Activated naive CD8-positive, alpha-beta T cell treated with anti-CD3 and anti-CD28 coated beads, Interleukin-2, amount 50 U/mL, for 16 hours (primary cell): Measurements from ENCODE around the gene TALDO1.
"Not testable (repeated sequence)": the region's sequence is repeated elsewhere in the genome, so short reads cannot be mapped to it uniquely, and the experiment has no call there.

ENCODE experiments used
- DNase-seq: peaks from one replicate; pipeline ENCODE4 v3.0.0-alpha.2; 2020; ENCODE audit warnings: low read depth, low spot score

Gene TALDO1

DNA sequence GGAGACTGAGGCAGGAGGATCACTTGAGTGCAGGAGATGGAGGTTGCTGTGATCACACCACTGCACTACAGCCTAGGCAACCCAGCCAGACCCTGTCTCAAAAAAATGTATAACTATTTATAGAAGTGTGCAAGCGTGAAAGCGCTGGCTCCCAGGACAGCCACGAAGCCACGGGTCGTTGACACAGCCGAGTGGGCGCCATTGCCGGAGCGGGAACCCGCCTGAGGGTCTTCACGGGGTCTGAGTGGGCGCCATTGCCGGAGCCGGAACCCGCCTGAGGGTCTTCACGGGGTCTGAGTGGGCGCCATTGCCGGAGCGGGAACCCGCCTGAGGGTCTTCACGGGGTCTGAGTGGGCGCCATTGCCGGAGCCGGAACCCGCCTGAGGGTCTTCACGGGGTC is 12.7 kb upstream of the TALDO1 start:
- DNase-seq: not testable (repeated sequence)

DNA sequence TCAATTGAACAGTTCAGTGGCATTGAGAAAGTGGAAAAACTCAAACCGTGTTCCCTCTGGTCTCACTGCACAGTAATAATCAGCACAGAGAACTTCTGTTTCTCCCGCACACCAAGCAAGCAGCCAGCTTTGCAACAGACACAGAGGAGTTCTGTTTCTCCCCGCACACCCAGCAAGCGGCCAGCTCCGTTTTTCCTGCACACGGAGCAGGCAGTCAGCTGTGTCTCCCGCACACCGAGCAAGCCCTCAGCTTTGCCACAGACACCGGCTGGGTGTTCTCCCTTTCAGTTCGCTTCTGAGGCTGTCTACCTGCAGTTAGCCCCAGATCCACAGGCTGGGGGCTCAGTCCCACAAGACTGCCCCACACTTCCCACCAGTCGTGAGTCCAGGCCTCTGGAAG is 9.9 kb upstream of the TALDO1 start:
- DNase-seq: no peak

DNA sequence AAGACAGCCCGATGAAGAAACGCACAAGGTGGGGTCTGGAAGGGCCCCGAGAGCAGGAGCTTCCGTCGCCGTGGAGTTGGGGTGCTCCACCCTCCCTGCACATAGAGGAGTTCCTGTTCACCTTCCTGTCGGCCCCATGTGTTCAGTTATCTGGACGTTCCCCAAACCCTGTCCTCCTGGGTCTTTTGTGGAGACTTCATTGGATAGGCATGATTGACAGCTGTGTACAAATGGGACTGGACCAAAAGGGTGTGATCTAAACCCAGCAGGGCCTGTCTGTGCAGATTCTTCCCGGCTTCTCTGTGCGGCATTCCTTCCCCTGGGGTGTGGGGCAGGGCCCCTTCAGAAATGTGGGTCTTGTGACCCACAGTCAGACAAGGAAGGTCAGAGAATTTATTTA is 9.4 kb upstream of the TALDO1 start:
- not testable (repeated sequence) for DNase-seq

DNA sequence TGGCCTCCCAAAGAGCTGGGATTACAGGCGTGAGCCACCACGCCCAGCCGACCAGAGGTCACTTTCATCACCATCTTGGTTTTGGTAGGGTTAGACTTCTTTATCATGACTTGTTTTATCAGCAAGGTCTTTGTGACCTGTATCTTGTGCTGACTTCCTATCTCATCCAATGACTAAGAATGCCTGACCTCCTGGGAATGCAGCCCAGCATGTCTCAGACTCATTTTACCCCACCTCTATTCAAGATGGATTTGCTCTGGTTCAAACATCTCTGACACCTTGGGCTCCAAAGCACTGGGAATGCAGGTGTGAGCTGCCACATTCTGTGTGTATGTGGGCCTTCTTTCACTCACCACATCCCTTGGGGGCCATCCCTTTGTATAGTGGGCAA is 5.1 kb upstream of the TALDO1 start:
- DNase-seq: no peak

DNA sequence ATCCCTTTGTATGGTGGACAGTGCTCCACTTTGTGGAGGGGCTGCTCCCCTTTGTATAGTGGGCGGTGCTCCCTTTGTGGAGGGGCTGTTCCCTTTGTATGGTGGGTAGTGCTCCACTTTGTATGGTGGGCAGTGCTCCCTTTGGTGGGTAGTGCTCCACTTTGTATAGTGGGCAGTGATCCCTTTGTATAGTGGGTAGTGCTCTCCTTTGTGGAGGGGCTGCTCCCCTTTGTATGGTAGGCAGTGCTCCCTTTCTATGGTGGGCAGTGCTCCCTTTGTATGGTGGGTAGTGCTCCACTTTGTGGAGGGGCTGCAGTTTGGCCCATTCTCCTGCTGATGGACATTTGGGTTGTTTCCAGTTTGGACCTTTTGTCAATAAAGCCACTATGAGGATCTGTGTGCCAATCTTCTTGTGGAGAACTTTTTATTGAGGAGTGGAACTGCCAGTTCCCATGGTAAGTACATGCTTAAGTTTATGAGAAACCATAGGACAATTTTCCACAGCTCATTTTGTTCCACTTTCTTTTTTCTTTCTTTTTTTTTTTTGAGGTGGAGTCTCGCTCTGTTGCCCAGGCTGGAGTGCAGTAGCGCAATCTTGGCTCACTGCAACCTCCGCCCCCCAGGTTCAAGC is 4.6 kb upstream of the TALDO1 start:
- DNase-seq: no peak

DNA sequence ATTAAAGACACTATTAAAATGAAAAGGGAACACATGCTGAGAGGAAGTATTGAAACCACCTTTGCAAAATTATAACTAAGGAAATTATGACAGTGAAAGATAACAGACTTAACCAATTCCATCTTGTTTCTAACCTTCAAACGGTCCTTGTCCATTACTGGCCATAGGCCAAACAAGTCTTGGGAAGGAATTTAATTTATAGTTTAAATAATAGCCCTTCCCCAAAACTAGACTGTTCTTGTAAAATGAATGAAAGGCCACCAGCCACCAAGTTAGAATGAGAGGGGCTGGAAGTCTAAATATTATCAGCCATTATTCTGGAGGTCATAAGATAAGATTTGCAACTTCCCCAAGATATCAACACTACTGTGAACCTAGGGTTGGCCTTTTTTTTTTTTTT is 1.8 kb upstream of the TALDO1 start:
- no peak for DNase-seq

DNA sequence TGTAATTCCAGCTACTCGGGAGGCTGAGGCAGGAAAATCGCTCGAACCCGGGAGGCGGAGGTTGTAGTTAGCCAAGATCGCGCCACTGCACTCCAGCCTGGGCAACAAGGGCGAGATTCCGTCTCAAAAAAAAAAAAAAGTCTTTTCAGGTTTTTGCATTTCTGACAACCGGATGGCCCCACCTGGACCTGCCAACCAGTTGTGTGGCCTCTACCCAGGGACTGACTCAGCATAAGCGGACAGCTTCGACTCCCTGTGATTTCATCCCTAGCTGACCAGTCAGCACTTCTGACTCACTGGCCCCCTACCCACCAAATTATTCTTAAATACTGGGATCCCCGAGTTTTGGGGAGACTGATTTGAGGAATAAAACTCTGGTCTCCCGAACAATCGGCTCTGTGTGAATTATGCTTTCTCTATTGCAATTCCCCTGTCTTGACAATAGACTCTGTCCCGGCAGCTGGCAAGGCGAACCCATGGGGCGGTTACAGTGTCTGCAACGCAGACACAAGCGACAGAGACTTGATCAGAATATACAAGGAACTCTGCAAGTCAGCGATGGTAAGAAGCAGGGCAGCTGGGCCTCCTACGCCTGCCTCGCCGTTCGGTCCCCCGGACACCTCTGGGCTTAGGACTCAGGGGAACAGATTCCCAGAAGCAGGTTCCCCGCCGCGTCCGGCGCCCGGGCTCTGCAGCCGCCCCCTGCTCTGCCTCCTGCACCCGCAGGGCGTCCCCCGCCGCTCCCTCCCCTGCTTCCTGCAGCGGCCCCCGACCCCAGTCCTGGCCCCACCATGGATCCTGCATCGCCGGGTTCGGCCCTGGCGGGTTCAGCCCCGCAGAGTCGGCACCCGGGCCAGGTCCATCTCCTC is 741 bp upstream of the TALDO1 start:
- no peak for DNase-seq

DNA sequence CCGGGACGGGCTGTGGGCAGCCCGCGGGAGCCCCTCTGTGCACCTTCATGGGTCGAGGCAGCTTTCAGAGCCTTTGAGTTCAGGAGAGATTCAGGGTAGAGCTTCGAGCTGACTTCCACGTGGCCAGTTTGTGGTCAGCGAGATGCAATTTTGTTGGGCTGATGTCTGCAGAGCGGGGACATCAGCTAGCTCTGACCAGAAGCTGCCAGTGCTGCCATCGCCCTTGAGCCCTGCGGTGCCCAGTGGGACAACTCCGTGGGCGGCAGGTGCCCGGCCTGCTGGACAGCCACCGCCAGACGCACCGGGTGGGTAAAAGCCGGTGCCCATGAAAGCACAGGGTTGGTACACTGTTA is 719 bp downstream of the TALDO1 start:
- DNase-seq: no peak

DNA sequence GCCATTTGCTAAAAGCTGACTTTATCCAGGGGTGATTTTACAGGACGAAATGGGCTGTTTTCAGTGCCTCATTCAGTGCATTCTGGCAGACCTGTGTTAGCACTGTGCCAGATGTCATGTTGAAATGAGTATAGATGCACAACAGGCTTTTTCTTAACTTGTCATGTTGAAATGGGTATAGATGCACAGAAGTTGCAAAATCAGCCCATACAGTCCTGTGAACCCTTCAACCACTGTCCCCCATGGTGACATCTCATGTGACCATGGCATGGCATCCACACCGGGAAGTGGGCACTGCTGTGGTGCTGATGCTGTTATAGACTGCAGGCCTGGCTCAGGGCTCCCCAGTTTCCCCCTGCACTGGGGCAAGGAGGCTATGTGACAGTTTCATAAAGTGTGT is 2.5 kb downstream of the TALDO1 start:
- no peak for DNase-seq

DNA sequence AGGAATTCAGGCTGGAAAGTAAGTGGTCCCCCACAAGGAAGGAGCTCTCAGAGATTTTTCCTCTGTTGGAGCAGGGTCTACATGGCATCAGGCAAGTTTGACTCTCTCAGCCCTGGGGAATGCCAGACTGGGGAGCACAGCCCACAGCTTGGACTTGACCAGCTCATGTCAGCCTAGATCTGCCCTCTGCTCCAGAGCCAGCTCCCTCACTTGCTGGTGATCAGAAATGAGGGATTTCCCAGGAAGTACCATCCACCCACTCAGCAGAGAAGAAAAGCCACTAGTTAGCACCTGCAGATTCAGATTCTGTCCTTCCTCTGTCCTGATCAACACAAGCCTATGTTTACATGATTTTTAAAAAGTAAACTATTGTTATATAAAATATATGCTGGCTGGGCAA is 13.0 kb downstream of the TALDO1 start:
- DNase-seq: no peak

DNA sequence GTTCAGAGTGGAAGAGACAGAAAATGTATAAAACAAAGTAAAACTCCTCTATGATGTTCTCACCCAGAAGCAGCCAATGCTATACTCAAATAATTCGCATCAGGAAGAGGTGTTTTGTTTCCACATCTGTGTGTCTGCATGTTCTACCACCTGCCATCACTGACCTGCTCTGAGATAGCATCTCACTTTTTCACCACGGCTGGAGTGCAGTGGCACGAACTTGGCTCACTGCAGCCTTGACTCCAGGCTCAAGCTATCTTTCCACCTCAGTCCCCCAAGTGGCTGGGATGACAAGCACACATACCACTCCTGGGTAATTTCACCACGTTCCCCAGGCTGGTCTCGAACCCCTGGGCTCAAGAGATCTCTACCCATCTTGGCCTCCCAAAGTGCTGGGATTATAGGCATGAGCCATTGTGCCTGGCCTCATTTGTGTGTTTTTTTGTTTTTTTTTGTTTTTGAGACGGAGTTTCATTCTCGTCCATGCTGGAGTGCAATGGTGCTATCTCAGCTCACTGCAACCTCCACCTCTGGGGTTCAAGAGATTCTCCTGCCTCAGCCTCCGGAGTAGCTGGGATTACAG is 14.4 kb downstream of the TALDO1 start:
- no peak for DNase-seq

DNA sequence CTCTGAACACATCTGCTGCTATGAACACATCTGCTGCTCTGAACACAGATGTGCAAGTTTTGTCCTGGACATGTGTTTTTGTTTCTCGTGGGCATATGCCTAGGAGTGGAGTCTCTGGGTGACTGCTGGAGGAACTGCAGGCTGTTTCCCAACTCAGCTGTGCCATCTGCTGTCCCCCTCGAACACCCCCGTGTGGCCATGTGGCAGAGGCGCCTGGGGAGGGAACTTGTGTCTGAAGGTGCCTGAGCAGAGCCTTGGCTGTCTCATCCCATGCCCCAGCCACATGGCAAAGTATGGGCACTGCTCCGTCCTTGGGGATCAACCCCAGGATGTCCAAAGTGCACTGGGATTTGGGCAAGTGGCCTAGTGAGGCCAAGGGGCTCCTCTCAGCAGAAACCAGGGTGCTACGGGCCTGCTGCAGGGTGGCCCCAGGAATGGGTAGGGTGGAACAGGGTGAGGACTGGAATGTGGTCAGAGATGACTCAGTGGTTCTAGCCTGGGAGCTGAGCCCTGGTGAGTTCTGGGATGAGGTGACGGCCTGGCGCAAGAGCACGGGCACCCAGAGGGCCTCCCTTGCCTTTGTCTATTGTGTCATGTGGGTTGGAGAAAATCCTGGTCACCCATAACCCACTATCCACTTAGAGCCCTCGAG is 15.3 kb downstream of the TALDO1 start:
- no peak for DNase-seq

DNA sequence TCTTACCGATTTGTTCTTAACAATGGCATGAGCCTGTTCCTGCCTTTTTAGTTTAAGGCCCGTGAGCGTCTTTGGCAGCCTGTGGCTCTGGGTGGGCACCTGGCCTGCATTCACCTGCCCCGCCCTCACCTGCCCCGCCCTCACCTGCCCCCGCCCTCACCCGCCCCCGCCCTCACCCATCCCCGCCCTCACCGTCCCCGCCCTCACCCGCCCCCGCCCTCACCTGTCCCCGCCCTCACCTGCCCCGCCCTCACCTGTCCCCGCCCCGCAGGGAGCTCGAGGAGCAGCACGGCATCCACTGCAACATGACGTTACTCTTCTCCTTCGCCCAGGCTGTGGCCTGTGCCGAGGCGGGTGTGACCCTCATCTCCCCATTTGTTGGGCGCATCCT is 15.8 kb downstream of the TALDO1 start:
- DNase-seq: no peak

DNA sequence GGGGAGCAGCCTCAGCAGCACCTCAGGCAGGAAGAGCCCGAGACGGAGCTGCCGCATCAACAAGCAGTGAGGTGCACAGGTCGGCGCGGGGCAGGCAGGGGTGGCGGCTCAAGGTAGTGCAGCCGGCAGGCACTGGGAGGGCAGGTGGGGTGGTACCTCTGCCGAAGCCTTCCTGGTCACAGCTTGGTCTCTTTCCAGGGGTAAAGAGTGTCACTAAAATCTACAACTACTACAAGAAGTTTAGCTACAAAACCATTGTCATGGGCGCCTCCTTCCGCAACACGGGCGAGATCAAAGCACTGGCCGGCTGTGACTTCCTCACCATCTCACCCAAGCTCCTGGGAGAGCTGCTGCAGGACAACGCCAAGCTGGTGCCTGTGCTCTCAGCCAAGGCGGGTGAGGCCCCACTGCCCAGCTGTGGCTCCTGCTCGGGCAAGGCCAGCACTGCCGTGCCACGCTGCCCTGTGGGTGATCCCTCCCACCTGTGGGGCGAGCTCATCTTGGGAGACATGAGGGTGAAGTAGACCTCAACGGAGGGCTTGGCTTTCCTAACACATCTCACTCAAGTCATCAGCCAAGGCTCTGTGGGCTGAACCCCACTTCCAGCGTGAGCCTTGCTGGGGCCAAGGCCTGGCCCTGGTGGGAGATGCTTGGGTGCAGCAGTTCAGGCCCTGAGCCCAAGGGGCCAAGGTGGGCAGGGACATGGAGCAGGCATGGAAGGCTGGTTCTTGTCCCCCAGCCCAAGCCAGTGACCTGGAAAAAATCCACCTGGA is 16.5 kb downstream of the TALDO1 start:
- no peak for DNase-seq

DNA sequence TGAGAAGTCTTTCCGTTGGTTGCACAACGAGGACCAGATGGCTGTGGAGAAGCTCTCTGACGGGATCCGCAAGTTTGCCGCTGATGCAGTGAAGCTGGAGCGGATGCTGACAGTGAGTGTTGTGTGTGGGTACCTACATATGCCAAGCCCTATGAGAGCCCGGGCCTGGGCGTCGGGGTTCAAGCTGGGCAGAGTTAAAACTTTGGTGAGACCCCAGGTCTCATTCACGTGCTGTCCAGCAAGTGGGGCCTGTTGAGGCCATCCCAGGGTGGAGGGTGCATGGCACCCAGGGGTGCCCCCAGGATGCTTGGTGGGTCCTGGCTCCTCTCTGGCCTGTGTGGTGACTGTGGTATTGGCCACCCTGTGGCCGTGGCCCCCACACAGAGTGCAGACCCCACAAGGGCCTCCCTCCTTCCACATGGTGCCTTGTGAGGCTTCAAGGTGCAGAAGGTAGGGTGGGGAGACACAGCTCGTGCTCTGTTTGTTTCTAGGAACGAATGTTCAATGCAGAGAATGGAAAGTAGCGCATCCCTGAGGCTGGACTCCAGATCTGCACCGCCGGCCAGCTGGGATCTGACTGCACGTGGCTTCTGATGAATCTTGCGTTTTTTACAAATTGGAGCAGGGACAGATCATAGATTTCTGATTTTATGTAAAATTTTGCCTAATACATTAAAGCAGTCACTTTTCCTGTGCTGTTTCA is 17.2 kb downstream of the TALDO1 start:
- DNase-seq: no peak

DNA sequence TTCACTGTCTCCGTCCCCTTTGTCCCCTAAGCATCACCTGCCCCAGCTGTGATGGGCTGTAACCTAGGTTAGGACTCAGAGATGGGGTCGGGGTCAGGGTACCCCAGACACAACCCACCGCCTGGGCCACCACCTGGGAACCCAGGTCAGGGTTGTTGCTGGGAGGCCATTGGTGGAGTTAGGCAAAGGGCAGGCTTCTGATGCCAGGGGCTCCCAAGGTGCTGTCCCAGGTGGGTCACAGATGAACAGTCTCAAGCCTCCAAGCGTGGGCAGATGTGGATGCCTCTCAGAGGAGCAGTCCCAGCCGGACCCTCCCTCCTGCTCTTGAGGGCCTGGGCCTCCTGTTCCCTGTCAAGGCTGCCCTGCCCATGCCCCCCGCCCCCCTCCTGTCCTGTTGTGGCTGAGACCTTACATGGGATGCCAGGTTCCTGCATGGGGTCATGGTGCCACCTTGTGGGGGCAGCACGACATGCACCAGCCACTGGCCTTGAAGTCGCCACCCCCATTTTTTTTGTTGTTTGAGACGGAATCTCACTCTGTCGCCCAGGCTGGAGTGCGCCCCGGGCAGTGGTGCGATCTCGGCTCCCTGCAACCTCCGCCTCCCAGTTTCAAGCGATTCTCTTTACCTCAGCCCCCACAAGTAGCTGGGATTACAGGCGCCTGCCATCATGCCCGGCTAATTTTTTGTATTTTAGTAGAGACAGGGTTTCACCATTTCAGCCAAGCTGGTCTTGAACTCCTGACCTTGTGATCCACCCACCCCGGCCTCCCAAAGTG is 17.9 kb downstream of the TALDO1 start:
- no peak for DNase-seq

DNA sequence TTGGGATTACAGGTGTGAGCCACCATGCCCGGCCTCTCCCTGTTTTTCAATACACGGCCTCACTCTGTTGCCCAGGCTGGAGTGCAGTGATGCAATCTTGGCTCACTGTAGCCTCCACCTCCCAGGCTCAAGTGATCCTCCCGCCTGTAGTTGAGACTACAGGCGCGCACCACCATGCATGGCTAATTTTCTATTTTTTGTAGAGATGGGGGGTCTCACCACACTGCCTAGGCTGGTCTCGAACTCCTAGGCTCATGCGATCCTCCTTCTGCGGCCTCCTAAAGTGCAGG is 18.5 kb downstream of the TALDO1 start:
- DNase-seq: no peak

DNA sequence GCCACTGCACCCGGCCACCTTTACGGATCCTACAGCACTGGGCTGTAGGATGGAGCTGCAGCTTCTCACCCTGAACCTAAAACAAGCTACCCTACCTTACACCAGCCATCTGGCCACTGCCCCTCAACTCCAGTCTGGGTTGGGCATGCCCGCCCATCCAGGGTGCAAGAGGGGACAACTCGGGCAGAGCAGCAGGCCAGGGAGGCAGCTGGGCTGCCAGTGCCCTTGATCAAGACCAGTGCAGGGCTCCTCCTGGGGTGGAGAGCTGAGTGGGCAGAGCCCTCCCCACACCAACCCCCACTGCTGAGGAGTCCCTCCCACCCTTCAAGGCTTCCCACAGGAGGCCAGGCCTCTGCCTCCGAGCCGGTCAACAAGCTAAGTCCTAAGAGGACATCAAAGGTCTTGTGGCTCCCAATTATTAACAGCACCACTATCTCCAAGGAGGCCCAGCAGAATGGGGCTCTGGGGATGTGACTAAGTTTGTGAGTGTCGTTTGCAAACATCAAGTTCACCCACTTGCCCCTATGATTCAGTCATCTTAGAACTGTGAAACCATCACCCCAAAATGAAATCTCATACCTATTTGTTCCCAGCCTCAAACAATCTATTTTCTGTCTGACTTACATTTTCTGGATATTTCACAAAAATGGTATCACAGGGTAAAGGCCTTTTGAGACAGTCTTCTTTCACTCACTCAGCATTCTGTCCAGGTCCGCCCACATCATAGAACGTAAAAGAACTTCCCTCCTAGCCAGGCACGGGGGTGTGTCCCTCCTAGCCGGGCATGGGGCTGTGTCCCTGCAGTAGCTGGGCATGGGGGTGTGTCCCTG is 19.1 kb downstream of the TALDO1 start:
- DNase-seq: no peak

DNA sequence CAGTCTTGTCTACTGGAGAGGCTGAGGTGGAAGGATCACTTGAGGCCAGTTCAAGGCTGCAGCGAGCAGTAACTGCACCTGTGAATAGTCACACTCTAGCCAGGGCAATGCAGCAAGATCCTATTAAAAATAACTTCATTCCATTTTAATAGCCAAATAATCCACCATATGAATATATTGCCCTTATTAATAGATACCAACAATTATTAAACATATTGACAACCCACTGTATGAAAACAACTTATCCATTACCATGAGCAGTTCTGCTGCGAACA is 19.6 kb downstream of the TALDO1 start:
- DNase-seq: no peak

DNA sequence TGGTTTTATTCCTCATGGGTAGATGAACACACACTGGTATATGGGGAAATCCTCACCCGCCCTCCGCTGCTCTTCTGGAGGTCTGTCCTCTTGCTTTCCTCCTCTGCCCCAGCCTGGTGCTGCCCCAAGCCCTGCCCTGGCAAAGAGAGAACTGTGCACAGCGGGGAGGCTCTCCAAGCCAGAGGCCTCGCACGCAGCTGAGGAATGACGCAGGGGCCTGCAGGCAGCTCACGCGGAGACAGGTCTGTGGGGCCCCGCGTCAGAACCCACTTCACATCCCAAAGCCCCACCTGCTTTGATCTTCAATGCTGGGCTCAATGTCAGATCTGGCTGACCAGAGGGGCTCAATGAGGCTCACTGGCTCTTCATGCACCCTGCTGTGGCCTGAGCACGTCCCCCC is 20.0 kb downstream of the TALDO1 start:
- DNase-seq: no peak
